Body of pancreas (tissue), 4 donors: ENCODE measurements around the gene ATRIP. TPM values are rescaled to one million over a fixed set of nuclear protein-coding genes. Genes with fewer than 3 reads are reported as not detected.

ENCODE experiments used
- ATAC-seq: fragments of 150-250 bp; one replicate; pipeline ENCODE4 v1.9.1; 2016
- DNase-seq, 4 donors: peaks; one replicate each; pipeline ENCODE4 v3.0.0-alpha.2; 2019
- H3K27ac ChIP-seq, 4 donors: fragments of 200-600 bp; sonication (generic); 1 replicate in 3 of 4; 2 replicates in 1 of 4; pipeline versions ENCODE4 v1.5.1 to v1.6.1; 2016 to 2019; ENCODE audit warnings: mild to moderate bottlenecking in 1 of 4, mixed read lengths in 1 of 4, moderate library complexity in 1 of 4
- H3K27me3 ChIP-seq, 2 donors: fragments of 200-600 bp; sonication (generic); one replicate each; pipeline ENCODE4 v1.6.0; 2016; ENCODE audit warnings: mild to moderate bottlenecking in 1 of 2
- H3K36me3 ChIP-seq, 2 donors: fragments of 200-600 bp; sonication (generic); replicated peaks in 1 of 2; 2 replicates each; pipeline ENCODE4 v1.5.1; 2016; ENCODE audit warnings: low read depth in 2 of 2; ENCODE audit not compliant: insufficient read depth in 1 of 2
- H3K4me1 ChIP-seq: fragments of 200-600 bp; sonication (generic); one replicate; pipeline ENCODE4 v1.6.0; 2016
- H3K4me3 ChIP-seq, 2 donors: fragments of 200-600 bp; sonication (generic); 1 replicate in 1 of 2; 2 replicates in 1 of 2; pipeline ENCODE4 v1.5.1; 2016 to 2019
- H3K9me3 ChIP-seq, 3 donors: fragments of 200-600 bp; sonication (generic); 1 replicate in 2 of 3; 2 replicates in 1 of 3; pipeline ENCODE4 v1.5.1; 2016
- POLR2A ChIP-seq, 3 donors: fragments of 450-650 bp; IDR thresholded peaks; one replicate each; pipeline ENCODE4 v1.6.1; 2016; ENCODE audit warnings: antibody characterized with exemption in 3 of 3, mild to moderate bottlenecking in 2 of 3
- WGBS, 2 donors: methylation state at CpG; one replicate each; pipeline ENCODE4 v1.1.5; 2017; 5-methylcytosine and 5-hydroxymethylcytosine counted together
- intact Hi-C: fragments of 100-400 bp; cut with DNase I; formaldehyde crosslinking; loops from one replicate; pipeline ENCODE4 v1.15.1; 2023
- total RNA-seq, 2 donors: library from RNA; depleted of rRNA; stranded (reverse); fragments of >200 nt; gene quantifications; one replicate each; pipeline ENCODE4 v1.1.0, GENCODE V29; 2016
- TF ChIP-seq, protein P1 (sequence below), 7 experiments: fragments of 450-650 bp in 4 of 7; fragments of 200-600 bp in 3 of 7; sonication (generic) in 3 of 7; IDR thresholded peaks; one replicate each; pipeline ENCODE4 v1.5.1; 2016 to 2019; ENCODE audit warnings: antibody characterized with exemption in 7 of 7

The ATRIP gene
- total RNA-seq, 2 donors from 2014 or later = 2.6 to 4.3 TPM

DNA sequence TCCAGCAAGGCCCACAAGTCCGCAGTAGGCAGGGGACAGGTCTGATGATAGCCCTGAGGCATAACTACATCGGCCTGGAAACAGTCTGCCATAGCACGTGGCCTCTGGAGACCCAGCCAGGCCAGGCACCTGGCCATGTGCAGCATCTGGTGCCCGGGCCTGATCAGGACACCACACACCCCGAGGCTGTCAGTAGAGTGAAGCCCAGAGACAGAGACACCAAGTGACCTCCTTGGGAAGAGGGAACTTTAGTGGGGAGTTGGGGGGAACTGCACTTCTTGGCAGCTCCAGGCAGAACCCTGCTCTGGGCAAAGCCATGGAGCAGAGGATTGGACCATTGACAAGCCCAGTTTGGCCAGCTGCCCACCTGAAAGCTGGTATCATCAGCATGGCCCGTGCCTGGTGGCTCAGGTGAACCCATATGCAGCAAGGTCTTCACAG lies 56.2 kb downstream of the ATRIP start:
- DNase-seq = peak; percentile 60 to 81 (median 72)
- H3K4me1 ChIP-seq = peaks cover 31% of the 10 kb centered on the region
- no peaks in the 10 kb centered on the region for H3K27me3 ChIP-seq
- H3K9me3 ChIP-seq = no peaks in the 10 kb centered on the region
- intact Hi-C loops = no loop called here
- TF ChIP-seq, protein P1, sequence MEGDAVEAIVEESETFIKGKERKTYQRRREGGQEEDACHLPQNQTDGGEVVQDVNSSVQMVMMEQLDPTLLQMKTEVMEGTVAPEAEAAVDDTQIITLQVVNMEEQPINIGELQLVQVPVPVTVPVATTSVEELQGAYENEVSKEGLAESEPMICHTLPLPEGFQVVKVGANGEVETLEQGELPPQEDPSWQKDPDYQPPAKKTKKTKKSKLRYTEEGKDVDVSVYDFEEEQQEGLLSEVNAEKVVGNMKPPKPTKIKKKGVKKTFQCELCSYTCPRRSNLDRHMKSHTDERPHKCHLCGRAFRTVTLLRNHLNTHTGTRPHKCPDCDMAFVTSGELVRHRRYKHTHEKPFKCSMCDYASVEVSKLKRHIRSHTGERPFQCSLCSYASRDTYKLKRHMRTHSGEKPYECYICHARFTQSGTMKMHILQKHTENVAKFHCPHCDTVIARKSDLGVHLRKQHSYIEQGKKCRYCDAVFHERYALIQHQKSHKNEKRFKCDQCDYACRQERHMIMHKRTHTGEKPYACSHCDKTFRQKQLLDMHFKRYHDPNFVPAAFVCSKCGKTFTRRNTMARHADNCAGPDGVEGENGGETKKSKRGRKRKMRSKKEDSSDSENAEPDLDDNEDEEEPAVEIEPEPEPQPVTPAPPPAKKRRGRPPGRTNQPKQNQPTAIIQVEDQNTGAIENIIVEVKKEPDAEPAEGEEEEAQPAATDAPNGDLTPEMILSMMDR (IDR thresholded peaks at IDR 0.05) = no peak
- no peak for TF ChIP-seq POLR2A (IDR thresholded peaks at IDR 0.05)
- ATAC-seq = peak; percentile 37
- 32 to 57% methylated on average over 1 to 6 of the region's 6 CpGs for WGBS, 2 donors
- H3K4me3 ChIP-seq = no peak overlapping the region
- H3K36me3 ChIP-seq = no peaks in the 10 kb centered on the region
- H3K27ac ChIP-seq = peak overlapping the region; percentile 53 to 82 (median 70)

- no peaks in the 10 kb centered on the region for H3K9me3 ChIP-seq
- intact Hi-C loops = no loop called here
- peaks cover 31% of the 10 kb centered on the region for H3K4me1 ChIP-seq
- WGBS, 2 donors = 30 to 52% methylated on average over 2 to 26 of the region's 26 CpGs
- ATAC-seq = no peak
- H3K36me3 ChIP-seq = no peaks in the 10 kb centered on the region
- TF ChIP-seq, protein P1 (IDR thresholded peaks at IDR 0.05) = no peak
- no peak for TF ChIP-seq POLR2A (IDR thresholded peaks at IDR 0.05)
- peak overlapping the region; percentile 4 to 24 for H3K4me3 ChIP-seq
- peak overlapping the region; percentile 60 to 82 (median 70) for H3K27ac ChIP-seq
- H3K27me3 ChIP-seq = no peaks in the 10 kb centered on the region
- DNase-seq = peak; percentile 25 to 46 (median 38)
Observed at GRCh38 chr3:48503401-48504050, 57.0 kb downstream of the ATRIP start.

DNA sequence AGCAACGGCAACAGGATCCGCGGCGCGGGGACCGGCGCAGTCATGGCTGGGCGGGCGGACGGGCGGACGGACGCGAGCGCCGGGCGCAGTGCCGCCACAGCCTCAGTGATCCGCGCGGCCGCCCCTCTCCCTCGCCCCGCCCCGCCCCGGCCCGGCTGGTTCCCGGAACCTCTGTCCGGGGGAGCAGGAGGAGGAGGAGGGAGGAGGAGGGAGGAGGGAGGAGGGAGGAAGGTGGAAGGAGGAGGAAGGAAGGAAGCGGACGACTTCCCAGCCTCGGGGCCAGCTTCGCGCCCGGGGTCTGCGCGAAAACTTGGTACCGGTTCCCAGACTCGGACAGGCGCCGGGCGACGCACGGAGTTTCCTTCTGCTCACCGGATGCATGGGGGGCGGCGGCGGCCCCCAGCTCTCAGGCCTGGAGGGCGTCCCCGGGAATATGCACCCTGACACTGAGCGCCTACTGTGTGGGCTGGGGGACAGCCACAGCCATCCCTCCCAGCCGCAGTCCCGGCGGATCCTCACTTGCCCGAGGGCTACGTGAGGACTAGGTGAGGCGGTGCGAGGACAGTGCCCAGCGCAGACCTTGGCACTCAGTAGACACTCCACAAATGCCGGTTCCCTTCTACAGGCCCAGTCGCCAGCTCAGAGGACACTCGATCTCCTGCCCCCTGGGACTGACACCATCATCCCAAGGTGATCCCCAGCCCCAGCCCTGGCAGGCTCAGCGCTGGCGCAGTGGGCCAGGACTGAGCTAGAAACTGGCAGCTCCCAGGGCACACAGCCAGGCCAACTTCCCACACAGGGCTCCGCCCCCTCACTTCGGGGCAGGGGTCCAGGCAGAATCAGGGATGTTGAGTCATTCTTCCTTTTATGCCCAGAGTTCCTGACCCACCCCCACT lies 57.8 kb downstream of the ATRIP start, which contains the start of gene SHISA5:
Gene SHISA5 (minus strand): TSS at position 124 of the 896 bp plus-strand sequence. CDS start 80 bp downstream, at position 44.
- peak within 1 kb of the TSS; percentile 60 to 82 (median 70) for H3K27ac ChIP-seq
- ATAC-seq = peak; percentile 75
- intact Hi-C loops = no loop called here
- peaks cover 31% of the 10 kb centered on the region for H3K4me1 ChIP-seq
- no peaks in the 10 kb centered on the region for H3K9me3 ChIP-seq
- H3K27me3 ChIP-seq = no peaks in the 10 kb centered on the region
- no peaks in the 10 kb centered on the region for H3K36me3 ChIP-seq
- WGBS, 2 donors = 0 to 1% methylated on average over 22 to 65 of the region's 66 CpGs
- peak; percentile 69 to 74 (median 74) for DNase-seq
- H3K4me3 ChIP-seq = peak within 1 kb of the TSS; percentile 4 to 24
- TF ChIP-seq POLR2A (IDR thresholded peaks at IDR 0.05) = peak; percentile 18 to 50 (median 41)
- TF ChIP-seq, protein P1 (IDR thresholded peaks at IDR 0.05) = no peak

GRCh38 chr3:48505146-48505545 lies 58.6 kb downstream of the ATRIP start:
- TF ChIP-seq POLR2A (IDR thresholded peaks at IDR 0.05) = no peak
- TF ChIP-seq, protein P1 (IDR thresholded peaks at IDR 0.05) = no peak
- no peaks in the 10 kb centered on the region for H3K36me3 ChIP-seq
- ATAC-seq (no peak), DNase-seq (no peak)
- 70 to 86% methylated on average over 2 of the region's 2 CpGs for WGBS, 2 donors
- H3K4me3 ChIP-seq = no peak overlapping the region
- intact Hi-C loops = loop anchor here (5.0 kb wide), 2 partner anchors 37 to 43 kb away; no protein-coding TSS in a partner anchor
- peak overlapping the region in 2 of 4 donors; percentile 73 to 82 for H3K27ac ChIP-seq
- peaks cover 31% of the 10 kb centered on the region for H3K4me1 ChIP-seq
- no peaks in the 10 kb centered on the region for H3K9me3 ChIP-seq
- H3K27me3 ChIP-seq = no peaks in the 10 kb centered on the region
